PC-9 (cell line): ENCODE results near the gene VWA8. TPM values are rescaled to one million over a fixed set of nuclear protein-coding genes. Genes with fewer than 3 reads are reported as not detected.

ENCODE experiments used
- BruUV-seq: library from RNA; stranded (reverse); fragments of 400-500 nt; replicated peaks from 2 replicates; lab custom pipeline; 2021; lab: Mats Ljungman, UMichigan
- CTCF ChIA-PET: fragments of 300-600 bp; sonication (Branson Sonifier 250); formaldehyde crosslinking; loops from one replicate; lab custom pipeline; 2022; ENCODE audit warnings: antibody characterized with exemption; lab: Charles Lee
- POLR2A ChIA-PET: fragments of 300-600 bp; sonication (Branson Sonifier 250); formaldehyde crosslinking; loops from one replicate; lab custom pipeline; 2022; ENCODE audit warnings: antibody characterized with exemption; ENCODE audit not compliant: unreplicated experiment; lab: Charles Lee
- DNase-seq, 2 experiments: peaks; one replicate each; pipeline versions ENCODE4 v3.0.0 to v3.0.0-alpha.2; 2015 to 2022; ENCODE audit warnings: mixed read lengths in 1 of 2
- H2AFZ ChIP-seq: fragments of 200-600 bp; sonication (generic); 2 replicates; pipeline ENCODE4 v1.8.1; 2017; ENCODE audit warnings: antibody characterized with exemption
- H3F3A ChIP-seq: fragments of 200-600 bp; sonication (generic); 2 replicates; pipeline ENCODE4 v1.8.1; 2017; ENCODE audit warnings: antibody characterized with exemption, mild to moderate bottlenecking, low read depth; ENCODE audit not compliant: insufficient read depth
- H3K27ac ChIP-seq: fragments of 200-600 bp; sonication (generic); 2 replicates; pipeline ENCODE4 v1.6.1; 2016; ENCODE audit warnings: mixed run types
- H3K27me3 ChIP-seq: fragments of 200-600 bp; sonication (generic); 2 replicates; pipeline ENCODE4 v1.6.1; 2016; ENCODE audit warnings: low read depth, mixed run types; ENCODE audit not compliant: insufficient read depth
- H3K36me3 ChIP-seq: fragments of 200-600 bp; sonication (generic); 2 replicates; pipeline ENCODE4 v1.6.1; 2016; ENCODE audit warnings: low read depth, mixed run types
- H3K4me1 ChIP-seq: fragments of 200-600 bp; sonication (generic); replicated peaks from 2 replicates; pipeline ENCODE4 v1.6.1; 2016; ENCODE audit warnings: mixed run types; ENCODE audit not compliant: insufficient read depth
- H3K4me2 ChIP-seq: fragments of 200-600 bp; sonication (generic); 2 replicates; pipeline ENCODE4 v1.6.1; 2017; ENCODE audit warnings: mixed run types
- H3K4me3 ChIP-seq: fragments of 200-600 bp; sonication (generic); 2 replicates; pipeline ENCODE4 v1.6.1; 2016; ENCODE audit warnings: mixed run types
- H3K79me2 ChIP-seq: fragments of 200-600 bp; sonication (generic); 2 replicates; pipeline ENCODE4 v1.6.1; 2017; ENCODE audit warnings: low read depth, mixed run types
- H3K9me2 ChIP-seq: fragments of 200-600 bp; sonication (generic); 2 replicates; pipeline ENCODE4 v1.8.1; 2017; ENCODE audit warnings: mild to moderate bottlenecking; ENCODE audit not compliant: insufficient read depth
- H3K9me3 ChIP-seq: fragments of 200-600 bp; sonication (generic); 2 replicates; pipeline ENCODE4 v1.8.1; 2016; ENCODE audit warnings: low read depth; ENCODE audit not compliant: insufficient read depth
- H4K20me1 ChIP-seq: fragments of 200-600 bp; sonication (generic); 2 replicates; pipeline ENCODE4 v1.8.1; 2017; ENCODE audit not compliant: insufficient read depth
- EZH2 ChIP-seq: fragments of 200-600 bp; sonication (generic); IDR thresholded peaks from 2 replicates; pipeline ENCODE4 v1.8.0; 2017; ENCODE audit warnings: antibody characterized with exemption, low read depth
- intact Hi-C: fragments of 100-400 bp; cut with micrococcal nuclease; formaldehyde crosslinking; loops from one replicate; pipeline ENCODE4 v1.10.0; 2022; ENCODE audit not compliant: unreplicated experiment
- total RNA-seq: library from RNA; stranded (reverse); gene quantifications from 2 replicates; pipeline ENCODE4 v1.2.3, GENCODE V29; 2021
- TF ChIP-seq, protein P1 (sequence below): fragments of 200-600 bp; sonication (generic); conservative IDR thresholded peaks from 2 replicates; pipeline ENCODE4 v1.6.1; 2017; ENCODE audit warnings: mixed run types, antibody characterized with exemption, mild to moderate bottlenecking, moderate library complexity

VWA8 gene
- total RNA-seq, 1 experiment from 2014 or later = 14.1 TPM

DNA sequence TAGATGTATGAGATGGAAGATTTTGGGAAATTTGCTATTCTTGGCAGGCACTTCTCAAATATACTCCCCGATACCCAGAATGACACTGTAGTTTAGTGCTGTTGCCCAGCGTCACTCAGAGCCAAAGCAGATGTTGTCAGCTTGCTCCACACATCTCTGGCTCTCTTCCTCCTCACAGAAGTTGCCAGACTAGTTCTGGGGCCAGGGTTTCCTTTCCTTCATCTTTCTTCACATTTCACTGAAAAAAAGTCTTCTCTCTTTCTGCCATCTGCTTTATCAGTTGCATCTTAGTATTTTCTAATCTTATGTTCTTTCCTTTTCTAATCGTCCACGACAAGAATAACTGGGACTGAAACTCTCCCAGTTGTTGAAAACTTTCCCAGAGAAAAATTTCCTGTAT, 252.2 kb downstream of the VWA8 start:
- H3K36me3 ChIP-seq = no peaks in the 10 kb centered on the region
- no peak overlapping the region for H3K27ac ChIP-seq
- H3K9me3 ChIP-seq = no peaks in the 10 kb centered on the region
- H2AFZ ChIP-seq = no peak overlapping the region
- POLR2A ChIA-PET = no interaction called here
- no peak overlapping the region for H3K4me3 ChIP-seq
- no peaks in the 10 kb centered on the region for H3K4me1 ChIP-seq
- no peaks in the 10 kb centered on the region for H3K9me2 ChIP-seq
- no peaks in the 10 kb centered on the region for H4K20me1 ChIP-seq
- H3K79me2 ChIP-seq = no peaks in the 10 kb centered on the region
- CTCF ChIA-PET = no interaction called here
- H3K27me3 ChIP-seq = no peaks in the 10 kb centered on the region
- intact Hi-C loops = no loop called here
- no peak for DNase-seq
- no TSS peak for BruUV-seq
- no peak for TF ChIP-seq EZH2
- TF ChIP-seq, protein P1, sequence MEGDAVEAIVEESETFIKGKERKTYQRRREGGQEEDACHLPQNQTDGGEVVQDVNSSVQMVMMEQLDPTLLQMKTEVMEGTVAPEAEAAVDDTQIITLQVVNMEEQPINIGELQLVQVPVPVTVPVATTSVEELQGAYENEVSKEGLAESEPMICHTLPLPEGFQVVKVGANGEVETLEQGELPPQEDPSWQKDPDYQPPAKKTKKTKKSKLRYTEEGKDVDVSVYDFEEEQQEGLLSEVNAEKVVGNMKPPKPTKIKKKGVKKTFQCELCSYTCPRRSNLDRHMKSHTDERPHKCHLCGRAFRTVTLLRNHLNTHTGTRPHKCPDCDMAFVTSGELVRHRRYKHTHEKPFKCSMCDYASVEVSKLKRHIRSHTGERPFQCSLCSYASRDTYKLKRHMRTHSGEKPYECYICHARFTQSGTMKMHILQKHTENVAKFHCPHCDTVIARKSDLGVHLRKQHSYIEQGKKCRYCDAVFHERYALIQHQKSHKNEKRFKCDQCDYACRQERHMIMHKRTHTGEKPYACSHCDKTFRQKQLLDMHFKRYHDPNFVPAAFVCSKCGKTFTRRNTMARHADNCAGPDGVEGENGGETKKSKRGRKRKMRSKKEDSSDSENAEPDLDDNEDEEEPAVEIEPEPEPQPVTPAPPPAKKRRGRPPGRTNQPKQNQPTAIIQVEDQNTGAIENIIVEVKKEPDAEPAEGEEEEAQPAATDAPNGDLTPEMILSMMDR = no peak
- H3K4me2 ChIP-seq = no peak overlapping the region
- no peaks in the 10 kb centered on the region for H3F3A ChIP-seq

DNA sequence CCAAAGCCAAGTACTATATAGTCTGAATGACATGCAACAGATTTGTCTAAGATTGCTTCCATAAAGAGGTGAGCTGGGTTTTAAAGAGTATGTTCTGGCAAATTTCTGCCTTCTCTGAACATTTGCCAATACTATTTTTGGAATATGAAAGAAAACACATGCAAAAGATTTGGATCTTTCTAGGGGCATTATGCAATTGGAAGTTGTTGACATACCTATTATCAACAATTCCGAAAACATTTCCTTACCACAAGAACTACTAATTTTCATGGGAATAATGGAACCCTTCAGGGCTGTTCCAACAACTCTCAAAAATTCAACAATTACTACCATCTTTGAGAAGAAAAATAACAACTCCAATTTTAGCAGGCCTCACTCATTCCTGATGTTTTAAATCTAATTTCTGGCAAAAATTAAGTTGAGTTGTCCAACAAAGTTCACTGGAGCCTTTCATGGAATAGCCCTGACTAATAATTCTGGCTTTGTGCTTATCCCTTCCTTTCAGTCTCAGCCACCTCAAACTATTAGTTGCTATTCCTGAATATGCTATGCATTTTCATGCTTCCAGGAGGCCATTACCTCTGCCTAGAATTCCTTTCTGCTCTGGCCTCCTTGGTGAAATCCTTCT, 253.6 kb downstream of the VWA8 start:
- no peak for DNase-seq
- Histone ChIP-seq H4K20me1 (no peaks in the 10 kb centered on the region), H3K4me2 (no peak overlapping the region), H3K9me2 (no peaks in the 10 kb centered on the region), H3K36me3 (no peaks in the 10 kb centered on the region), H2AFZ (no peak overlapping the region), H3K79me2 (no peaks in the 10 kb centered on the region), H3K9me3 (no peaks in the 10 kb centered on the region), H3F3A (no peaks in the 10 kb centered on the region), H3K4me3 (no peak overlapping the region), H3K27me3 (no peaks in the 10 kb centered on the region), H3K27ac (no peak overlapping the region), H3K4me1 (no peaks in the 10 kb centered on the region)
- no TSS peak for BruUV-seq
- ChIA-PET CTCF (no interaction called here), POLR2A (no interaction called here)
- intact Hi-C loops = no loop called here
- TF ChIP-seq EZH2 = no peak
- TF ChIP-seq, protein P1 = no peak

DNA sequence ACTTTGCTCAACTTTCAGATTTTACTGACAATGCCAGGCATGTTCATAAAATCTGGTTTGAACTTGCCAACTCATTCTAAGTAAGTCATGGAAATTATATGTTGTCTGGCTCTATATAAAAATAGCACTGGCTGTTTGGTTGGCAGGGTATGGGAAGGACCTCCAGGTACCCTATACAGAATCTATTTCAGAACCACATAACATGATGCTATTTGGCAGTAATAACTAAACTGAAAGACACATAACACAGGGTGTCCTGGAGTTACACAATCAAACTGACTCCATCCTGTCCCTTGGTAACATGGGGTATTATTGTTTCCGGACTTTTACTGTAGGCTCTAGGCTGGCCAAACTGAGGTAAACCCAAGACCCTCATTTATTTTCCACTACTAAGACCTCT, 254.8 kb downstream of the VWA8 start:
- intact Hi-C loops = no loop called here
- TF ChIP-seq, protein P1 = no peak
- no peak for TF ChIP-seq EZH2
- no peak for DNase-seq
- Histone ChIP-seq H3K4me2 (no peak overlapping the region), H3F3A (no peaks in the 10 kb centered on the region), H4K20me1 (no peaks in the 10 kb centered on the region), H3K79me2 (no peaks in the 10 kb centered on the region), H3K4me1 (no peaks in the 10 kb centered on the region), H3K27ac (no peak overlapping the region), H3K4me3 (no peak overlapping the region), H3K36me3 (no peaks in the 10 kb centered on the region), H3K9me2 (no peaks in the 10 kb centered on the region), H3K27me3 (no peaks in the 10 kb centered on the region), H2AFZ (no peak overlapping the region), H3K9me3 (no peaks in the 10 kb centered on the region)
- BruUV-seq = no TSS peak
- ChIA-PET POLR2A (no interaction called here), CTCF (no interaction called here)
